Activated CD8-positive, alpha-beta memory T cell treated with anti-CD3 and anti-CD28 coated beads, Interleukin-2, amount 50 U/mL, for 24 hours (primary cell): ENCODE measurements around the gene ECSCR.
A peak's percentile ranks its signal among the peaks of the same experiment; 100 is the strongest.
"Not testable (repeated sequence)": the region's sequence is repeated elsewhere in the genome, so short reads cannot be mapped to it uniquely, and the experiment has no call there.

Source experiments
- DNase-seq: peaks from one replicate; pipeline ENCODE4 v3.0.0-alpha.2; 2020; ENCODE audit errors: extremely low read depth

ECSCR gene

GRCh38 chr5:139414581-139415130 lies 47.9 kb downstream of the ECSCR start:
- DNase-seq, result no peak

- no peak for DNase-seq
Observed at GRCh38 chr5:139413963-139414362, 48.6 kb downstream of the ECSCR start.

- DNase-seq, result no peak
Observed at GRCh38 chr5:139413153-139413552, 49.4 kb downstream of the ECSCR start.

- DNase-seq, result no peak
Observed at GRCh38 chr5:139410993-139411828, 51.3 kb downstream of the ECSCR start.

GRCh38 chr5:139410121-139410992 lies 52.2 kb downstream of the ECSCR start:
- DNase-seq, result no peak

- DNase-seq, result not testable (repeated sequence)
Observed at GRCh38 chr5:139409116-139409515, 53.4 kb downstream of the ECSCR start.

- DNase-seq, result no peak
Observed at GRCh38 chr5:139408191-139408590, 54.4 kb downstream of the ECSCR start.

GRCh38 chr5:139407517-139407916 lies 55.0 kb downstream of the ECSCR start:
- no peak for DNase-seq

GRCh38 chr5:139406963-139407362 lies 55.6 kb downstream of the ECSCR start:
- no peak for DNase-seq

- DNase-seq, result no peak
Observed at GRCh38 chr5:139404484-139404840, 58.1 kb downstream of the ECSCR start.

- DNase-seq, result peak; percentile 95
Observed at GRCh38 chr5:139403787-139404483, 58.6 kb downstream of the ECSCR start, which contains the start of gene SPATA24. Gene SPATA24, minus strand, starts transcription at chr5:139404089. Its CDS starts 29 bp downstream, at chr5:139404060.

GRCh38 chr5:139403418-139403786 lies 59.1 kb downstream of the ECSCR start:
- no peak for DNase-seq

- no peak for DNase-seq
Observed at GRCh38 chr5:139402561-139403158, 59.9 kb downstream of the ECSCR start.

- no peak for DNase-seq
Observed at GRCh38 chr5:139401546-139401945, 61.0 kb downstream of the ECSCR start.

- no peak for DNase-seq
Observed at GRCh38 chr5:139399501-139400121, 62.9 kb downstream of the ECSCR start.
